Right hindlimb (tissue), 1 donor: Measurements from ENCODE around the gene RTCB.
A peak's percentile ranks its signal among the peaks of the same experiment; 100 is the strongest.

Experiments
- DNase-seq: peaks from one replicate; pipeline ENCODE4 v3.0.0-alpha.2; 2018

RTCB gene

DNA sequence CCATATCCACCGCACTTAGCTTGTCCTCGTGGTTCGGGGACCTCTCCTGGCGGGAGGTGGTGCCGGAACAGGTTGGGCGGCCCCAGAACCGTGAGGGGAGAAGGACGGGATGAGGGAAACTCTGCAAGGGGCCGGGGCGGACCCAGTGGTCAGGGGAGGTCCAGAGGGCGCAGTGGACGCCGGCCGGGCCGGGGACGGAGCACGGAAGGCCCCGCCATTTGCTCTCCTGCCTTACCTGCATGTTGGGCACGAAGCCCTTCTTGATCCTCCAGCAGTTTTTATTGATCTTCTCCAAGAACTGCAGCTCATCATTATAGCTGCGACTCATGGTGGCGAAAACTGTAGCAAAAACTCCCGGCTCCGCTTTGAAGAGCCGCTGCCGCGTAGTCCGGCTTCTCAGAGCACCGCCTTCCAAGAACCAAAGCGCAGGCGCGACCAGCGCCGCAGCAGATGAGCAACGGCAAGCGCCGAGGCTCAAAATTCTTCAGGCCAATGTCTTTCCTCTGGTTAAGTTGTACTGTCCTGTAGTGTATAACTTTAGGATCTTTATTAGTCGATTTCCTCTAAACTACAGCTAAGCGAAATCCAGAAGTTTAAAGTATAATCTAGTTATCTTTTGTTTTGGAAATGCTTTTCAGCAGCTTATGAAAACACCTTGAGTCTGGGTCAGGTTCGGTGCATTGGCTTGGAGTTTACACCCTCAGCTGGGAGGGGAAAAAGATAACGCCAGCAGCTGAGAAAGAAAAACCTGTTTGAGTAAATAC lies at the start of gene RTCB:
Gene RTCB (minus strand): TSS at position 419 of the 764 bp plus-strand sequence. CDS start 91 bp downstream, at position 328.
- peak; percentile 95 for DNase-seq

- DNase-seq, result no peak
Observed at GRCh38 chr22:32457031-32457430, 45.0 kb upstream of the RTCB start.

- no peak for DNase-seq
Observed at GRCh38 chr22:32448980-32449379, 36.9 kb upstream of the RTCB start.

DNA sequence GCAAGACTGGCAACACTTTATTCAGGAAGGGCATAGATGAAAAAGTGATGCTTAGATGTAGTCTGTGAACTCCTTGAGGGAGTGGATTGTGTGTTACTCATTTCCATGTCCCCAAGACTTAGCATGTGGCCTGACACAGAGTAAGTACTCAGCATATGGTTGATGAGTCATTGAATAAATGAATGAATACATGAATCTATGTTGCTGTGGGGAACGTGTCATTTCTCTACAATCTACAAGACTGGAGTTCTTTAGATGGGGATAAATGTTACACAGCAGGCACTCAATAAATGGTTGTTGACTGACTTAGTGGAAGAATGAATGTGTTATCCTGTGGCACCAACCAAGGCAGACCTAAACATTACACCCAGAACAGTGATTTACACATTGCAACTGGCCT lies 34.3 kb upstream of the RTCB start:
- DNase-seq, result no peak

DNA sequence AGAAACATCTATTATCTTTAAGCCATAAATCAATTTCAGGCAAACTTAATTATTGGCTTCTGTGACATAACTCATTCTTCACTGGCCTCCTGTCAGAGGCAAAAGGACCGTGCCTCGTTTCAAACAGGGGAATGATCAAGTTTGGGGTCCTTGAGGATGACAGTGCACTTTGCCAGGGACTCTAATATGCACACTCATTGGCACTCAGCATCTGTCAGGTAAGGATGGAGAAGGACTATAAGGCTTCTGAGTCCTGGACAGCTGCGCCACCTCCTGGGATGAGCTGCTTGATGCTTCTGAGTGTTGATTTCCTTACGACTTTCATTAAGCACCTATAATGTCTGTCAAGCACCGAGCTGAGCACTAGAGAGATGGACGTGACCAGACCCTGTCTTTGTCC lies 32.0 kb upstream of the RTCB start:
- DNase-seq, result no peak

DNA sequence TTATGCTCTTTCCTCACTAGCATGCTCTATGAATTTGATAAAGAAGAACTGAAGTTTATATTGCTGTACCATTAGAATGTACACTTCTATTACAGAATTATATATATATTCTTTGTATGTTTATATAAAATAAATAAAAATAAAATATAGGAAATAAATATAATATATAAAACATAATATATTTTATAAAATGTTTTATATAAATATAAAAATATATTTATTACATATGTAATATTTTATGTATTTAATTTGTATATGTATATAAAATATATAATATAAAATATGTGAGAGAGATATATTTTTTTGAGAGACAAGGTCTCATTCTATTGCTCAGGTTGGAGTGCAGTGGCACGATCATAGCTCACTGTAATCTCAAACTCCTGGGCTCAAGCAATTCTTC lies 18.3 kb upstream of the RTCB start:
- DNase-seq, result no peak

- DNase-seq, result no peak
Observed at GRCh38 chr22:32426881-32427280, 14.8 kb upstream of the RTCB start.

DNA sequence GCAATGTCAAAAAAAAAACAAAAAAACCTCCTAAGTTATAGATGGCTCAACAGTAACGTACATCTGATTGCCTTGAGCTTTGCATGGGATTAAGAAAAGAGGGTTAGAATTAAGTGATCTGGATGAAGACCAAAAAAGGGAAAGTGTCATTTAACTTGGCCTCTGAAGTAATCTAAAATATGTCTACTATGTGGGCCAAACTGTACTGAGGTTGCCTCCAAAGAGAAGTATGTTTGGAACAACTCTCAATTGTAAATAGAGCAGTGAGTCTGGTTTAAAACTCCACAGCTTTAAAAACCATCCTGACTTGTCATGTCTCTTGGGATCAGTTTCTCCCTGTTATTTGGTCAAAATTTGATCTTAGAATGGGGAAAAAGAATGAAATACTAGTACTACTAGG lies 11.6 kb upstream of the RTCB start:
- no peak for DNase-seq

DNA sequence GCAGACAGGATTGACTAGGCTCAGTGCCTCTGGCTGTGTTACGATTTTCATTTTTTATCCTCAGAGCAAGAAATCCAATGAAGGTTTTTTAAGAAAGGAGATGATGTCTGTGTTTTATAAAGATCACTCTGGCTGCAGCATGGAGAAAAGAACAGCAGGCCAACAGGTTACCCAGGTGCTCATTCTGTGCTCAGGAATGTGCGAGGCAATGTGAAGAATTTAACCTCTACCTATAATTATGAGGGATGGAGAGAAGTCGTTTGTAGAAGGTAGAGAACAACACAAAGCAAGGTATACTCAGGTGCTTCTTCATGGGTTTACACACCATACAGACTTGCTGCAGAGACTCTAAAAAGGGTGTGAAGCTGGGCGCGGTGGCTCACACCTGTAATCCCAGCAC lies 10.0 kb upstream of the RTCB start:
- no peak for DNase-seq

DNA sequence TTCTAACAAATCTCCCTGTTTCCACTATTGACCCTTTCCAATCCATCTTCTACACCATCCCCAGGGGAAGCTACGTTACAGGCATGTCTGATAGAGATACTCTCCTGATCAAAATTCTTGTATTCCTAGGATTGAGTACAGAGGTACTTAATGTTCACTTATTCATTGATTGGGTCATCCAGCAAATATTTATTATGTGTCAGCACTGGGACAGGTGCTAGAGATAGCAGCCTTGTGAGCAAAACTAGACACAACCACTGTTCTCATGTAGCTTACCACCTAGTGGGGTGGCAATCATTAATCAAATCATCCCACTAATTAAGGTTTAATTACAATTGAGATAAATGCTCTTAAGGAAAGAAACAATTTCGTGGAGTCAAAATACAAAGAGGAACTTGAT lies 9.4 kb upstream of the RTCB start:
- no peak for DNase-seq

DNA sequence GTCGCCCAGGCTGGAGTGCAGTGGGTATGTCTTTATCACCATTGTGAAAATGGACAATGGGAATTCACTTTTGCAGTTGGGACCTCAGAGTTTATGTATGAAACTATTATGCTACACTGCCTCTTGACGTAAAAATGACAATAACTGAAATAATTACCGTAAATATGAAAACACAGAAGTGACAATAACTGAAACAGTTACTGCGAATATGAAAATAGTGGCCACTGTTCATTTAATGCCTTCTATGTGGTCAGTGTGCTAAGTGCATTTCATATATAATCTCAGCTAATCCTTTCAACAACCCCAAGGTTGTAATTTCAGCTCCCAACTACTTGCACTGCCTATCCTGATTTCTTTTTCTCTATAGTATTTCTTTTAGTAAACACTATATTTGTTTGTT lies 5.9 kb upstream of the RTCB start:
- DNase-seq, result no peak

DNA sequence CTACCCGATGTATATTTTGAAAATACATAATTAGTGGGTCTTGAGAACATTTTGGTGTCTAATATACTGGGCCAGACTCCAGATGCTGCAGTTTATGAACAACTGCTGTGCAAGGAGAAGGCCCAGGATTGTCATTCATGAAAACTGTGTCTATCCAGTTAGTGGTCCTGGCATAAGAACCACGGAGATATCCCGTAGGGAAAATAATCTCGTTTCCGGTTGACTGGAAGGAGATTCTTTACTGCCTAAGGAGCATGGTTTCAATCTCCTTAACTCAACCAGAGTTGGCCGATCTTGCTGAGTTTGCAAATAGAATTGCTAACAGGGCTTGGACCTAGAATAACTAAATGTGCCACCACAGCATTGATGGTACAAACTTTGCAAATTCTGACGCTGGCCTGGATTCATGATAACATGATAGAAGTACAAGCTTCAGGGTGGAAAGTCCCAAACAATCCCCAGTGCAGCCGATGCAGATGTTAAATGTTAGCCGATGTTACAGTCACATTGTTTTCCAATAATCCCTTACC lies 4.6 kb upstream of the RTCB start:
- DNase-seq, result no peak

DNA sequence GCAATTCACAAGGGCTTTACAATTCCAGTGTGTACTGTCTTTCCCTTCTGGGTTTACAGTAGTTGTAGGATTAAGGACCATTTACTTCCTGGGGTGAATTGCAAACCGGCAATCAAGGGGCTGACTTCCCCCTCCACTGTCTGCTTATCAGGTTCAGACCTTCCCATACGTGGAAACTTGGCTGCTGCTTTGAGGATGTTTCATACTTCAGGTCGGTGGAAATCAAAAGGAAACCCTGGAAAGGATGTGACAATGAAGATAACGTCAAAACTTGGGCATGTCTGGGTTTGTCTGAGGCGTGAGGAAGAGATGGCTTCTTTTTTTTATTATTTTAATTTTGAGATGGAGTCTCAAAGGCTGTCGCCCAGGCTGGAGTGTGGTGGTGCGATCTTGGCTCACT lies 2.1 kb upstream of the RTCB start:
- no peak for DNase-seq

DNA sequence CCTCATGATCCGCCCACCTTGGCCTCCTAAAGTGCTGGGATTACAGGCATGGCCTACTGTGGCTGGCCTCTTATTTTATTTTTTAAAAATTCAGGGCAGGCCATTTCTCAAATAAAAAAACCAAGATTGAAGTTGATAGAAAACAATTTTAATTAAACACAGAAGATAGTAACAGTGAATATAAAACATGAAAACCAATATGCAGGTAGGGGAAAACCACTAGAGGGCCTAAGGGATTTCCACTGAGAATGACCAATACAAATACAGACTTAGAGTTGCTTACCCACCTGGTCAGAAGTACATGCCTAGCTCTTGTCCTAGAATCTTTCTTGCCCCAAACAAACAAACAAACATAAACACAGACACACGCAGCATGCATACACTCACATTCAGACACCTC lies 1.7 kb upstream of the RTCB start:
- DNase-seq, result no peak

- DNase-seq, result no peak
Observed at GRCh38 chr22:32411402-32411801, 645 bp downstream of the RTCB start.

DNA sequence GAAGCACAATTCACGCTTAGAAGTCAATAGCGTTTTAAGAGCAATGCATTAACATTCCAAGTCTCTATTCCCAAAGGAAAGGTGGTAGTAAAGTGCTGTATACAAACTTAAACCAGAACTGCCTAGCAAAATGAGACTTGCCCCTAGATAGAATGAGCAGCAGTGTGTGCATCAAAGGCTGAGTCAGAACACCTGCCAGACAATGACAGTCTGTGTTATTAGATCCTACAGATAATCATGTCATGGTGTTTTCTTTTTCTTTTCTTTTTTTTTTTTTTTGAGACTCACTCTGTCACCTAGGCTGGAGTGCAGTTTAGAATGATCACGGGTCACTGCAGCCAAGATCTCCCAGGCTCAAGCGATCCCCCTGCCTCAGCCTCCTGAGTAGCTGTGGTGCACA lies 1.6 kb downstream of the RTCB start:
- no peak for DNase-seq

GRCh38 chr22:32409977-32410376 lies 2.1 kb downstream of the RTCB start:
- DNase-seq, result no peak

DNA sequence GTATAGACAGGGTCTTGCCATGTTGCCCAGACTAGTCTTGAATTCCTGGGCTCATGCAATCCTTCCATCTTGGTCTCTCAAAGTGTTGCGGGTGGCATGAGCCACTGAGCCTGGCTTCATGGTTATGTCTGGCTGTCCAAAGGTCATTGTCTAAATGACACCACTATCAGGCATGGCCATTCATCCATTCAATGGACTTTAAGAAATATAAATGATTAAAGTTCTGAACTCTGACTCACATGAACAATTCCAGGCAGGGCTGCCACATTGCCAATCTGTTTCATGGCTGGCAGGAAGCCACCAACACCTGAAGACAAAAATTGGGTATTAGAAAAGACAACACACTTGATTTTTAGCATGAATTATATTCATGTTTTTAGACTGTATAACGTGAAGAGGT lies 4.1 kb downstream of the RTCB start:
- no peak for DNase-seq

GRCh38 chr22:32407312-32407711 lies 4.7 kb downstream of the RTCB start:
- no peak for DNase-seq

GRCh38 chr22:32404021-32404420 lies 8.0 kb downstream of the RTCB start:
- no peak for DNase-seq

- no peak for DNase-seq
Observed at GRCh38 chr22:32401486-32401885, 10.6 kb downstream of the RTCB start.

DNA sequence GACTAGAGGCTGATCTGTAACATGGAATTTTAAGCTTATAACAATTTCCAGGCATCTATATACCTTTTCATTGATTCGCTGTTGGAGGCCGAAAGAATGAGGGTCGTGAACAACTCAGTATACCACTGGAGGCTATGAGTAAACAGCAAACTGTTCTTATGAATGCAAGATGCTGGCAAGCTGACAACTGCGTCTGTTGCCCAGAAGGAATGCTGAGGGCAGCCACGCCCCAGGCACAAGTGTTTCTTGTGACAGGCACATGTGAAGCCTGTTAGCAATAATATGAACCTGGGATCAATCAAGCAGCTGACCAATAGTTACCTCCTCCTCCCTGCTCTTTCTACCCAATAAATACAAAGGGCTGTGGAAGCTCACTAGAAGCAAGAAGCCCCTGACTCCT lies 15.3 kb downstream of the RTCB start:
- no peak for DNase-seq

DNA sequence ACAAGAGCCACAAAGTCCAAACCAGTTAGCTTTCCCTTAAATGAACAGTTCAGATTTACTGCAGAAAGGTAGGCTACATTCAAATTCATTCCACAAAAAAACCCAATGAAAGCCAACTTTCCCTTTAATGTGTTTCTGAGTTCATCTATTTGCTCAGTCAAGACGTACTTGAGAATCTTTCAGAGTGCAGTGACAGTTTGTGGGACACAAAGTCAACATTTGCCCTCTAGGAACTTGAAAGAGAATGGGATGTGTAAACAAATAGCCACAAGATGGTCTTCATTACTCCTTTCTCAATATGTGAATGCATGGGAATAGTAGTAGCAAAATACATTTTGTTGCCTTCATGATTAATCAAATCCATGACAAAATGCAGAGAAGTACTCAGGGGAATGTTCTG lies 15.8 kb downstream of the RTCB start:
- DNase-seq, result no peak

- no peak for DNase-seq
Observed at GRCh38 chr22:32395107-32395506, 16.9 kb downstream of the RTCB start.

DNA sequence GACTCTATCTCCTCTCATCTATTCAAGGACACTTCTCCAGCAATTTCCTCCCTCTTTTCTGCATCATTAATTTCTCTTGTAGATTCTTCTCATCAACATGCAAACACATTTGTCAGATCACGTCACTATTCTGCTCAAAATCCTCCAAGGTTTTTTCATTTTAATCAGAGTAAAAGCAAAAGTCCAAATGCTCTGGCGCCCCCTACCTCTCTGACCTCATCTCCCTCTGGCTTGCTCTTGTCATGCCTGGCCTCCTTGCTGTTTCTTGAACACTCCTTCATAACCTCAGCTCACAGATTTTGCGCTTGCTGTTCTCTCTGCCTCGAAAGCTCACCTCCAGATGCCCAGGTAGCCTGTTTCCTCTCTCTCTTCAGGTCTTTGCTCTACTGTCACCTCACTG lies 22.4 kb downstream of the RTCB start:
- no peak for DNase-seq
